GM23338 (cell line): ENCODE results near the gene NDUFAF8.

Experiments
- CTCF ChIP-seq, 2 experiments: fragments of 200-600 bp in 1 of 2; sonication (generic) in 1 of 2; conservative IDR thresholded peaks; 2 replicates each; pipeline versions ENCODE4 v1.5.1 to v1.6.1; 2016 to 2017; ENCODE audit warnings: antibody characterized with exemption in 2 of 2, low read depth in 2 of 2, mild to moderate bottlenecking in 2 of 2, moderate library complexity in 1 of 2
- ETS1 ChIP-seq: IDR thresholded peaks from 2 replicates; pipeline ENCODE4 v1.6.1; 2016; ENCODE audit warnings: antibody characterized with exemption
- EZH2 ChIP-seq: fragments of 200-600 bp; sonication (generic); IDR thresholded peaks from one replicate; pipeline ENCODE4 v1.8.0; 2017; ENCODE audit warnings: antibody characterized with exemption, mild to moderate bottlenecking, low read depth; ENCODE audit not compliant: unreplicated experiment
- EZH2phosphoT487 ChIP-seq: fragments of 200-600 bp; sonication (generic); IDR thresholded peaks from one replicate; pipeline ENCODE4 v1.8.1; 2018; ENCODE audit warnings: antibody characterized with exemption; ENCODE audit not compliant: unreplicated experiment
- POLR2AphosphoS5 ChIP-seq: IDR thresholded peaks from 2 replicates; pipeline ENCODE4 v1.6.1; 2016; ENCODE audit warnings: antibody characterized with exemption, low read depth
- REST ChIP-seq: IDR thresholded peaks from one replicate; pipeline ENCODE4 v1.6.1; 2018; ENCODE audit warnings: antibody characterized with exemption; ENCODE audit not compliant: unreplicated experiment

- no peak for TF ChIP-seq CTCF (conservative IDR thresholded peaks at IDR 0.05; ENCODE audit: low read depth in 2 of 2)
- no peak for TF ChIP-seq REST
- TF ChIP-seq EZH2, result no peak
- no peak for TF ChIP-seq POLR2AphosphoS5
- no peak for TF ChIP-seq ETS1
- TF ChIP-seq EZH2phosphoT487, result no peak
These were observed 9.5 kb downstream of the NDUFAF8 start for GRCh38 chr17:81248649-81249048.
